CD4-positive, alpha-beta T cell treated with Interleukin-17A for 1 hour (primary cell): ENCODE results near the gene TTLL10.

Experiments used
- DNase-seq: peaks from one replicate; pipeline ENCODE4 v3.0.0-alpha.2; 2020

Gene TTLL10

GRCh38 chr1:1238702-1239178 lies 65.1 kb downstream of the TTLL10 start:
- no peak for DNase-seq

- DNase-seq, result no peak
These were observed 65.5 kb downstream of the TTLL10 start for GRCh38 chr1:1239227-1239613.

- no peak for DNase-seq
These were observed 66.1 kb downstream of the TTLL10 start for GRCh38 chr1:1239614-1240347.

- no peak for DNase-seq
These were observed 66.7 kb downstream of the TTLL10 start for GRCh38 chr1:1240348-1240732.

GRCh38 chr1:1240822-1241587 lies 67.3 kb downstream of the TTLL10 start:
- DNase-seq, result no peak

- no peak for DNase-seq
These were observed 68.0 kb downstream of the TTLL10 start for GRCh38 chr1:1241588-1242219.

- no peak for DNase-seq
These were observed 69.0 kb downstream of the TTLL10 start for GRCh38 chr1:1242461-1243265.

GRCh38 chr1:1243266-1243660 lies 69.6 kb downstream of the TTLL10 start:
- no peak for DNase-seq

GRCh38 chr1:1243807-1244191 lies 70.1 kb downstream of the TTLL10 start:
- DNase-seq, result no peak

- no peak for DNase-seq
These were observed 70.6 kb downstream of the TTLL10 start for GRCh38 chr1:1244192-1244811.

- no peak for DNase-seq
These were observed 71.6 kb downstream of the TTLL10 start for GRCh38 chr1:1245178-1245816.

GRCh38 chr1:1245817-1246576 lies 72.3 kb downstream of the TTLL10 start:
- no peak for DNase-seq

- no peak for DNase-seq
These were observed 73.1 kb downstream of the TTLL10 start, which contains the start of gene C1QTNF12 for GRCh38 chr1:1246577-1247340. Gene C1QTNF12, minus strand, starts transcription at chr1:1246722. Its CDS starts 32 bp downstream, at chr1:1246690.

GRCh38 chr1:1247341-1247913 lies 73.7 kb downstream of the TTLL10 start:
- no peak for DNase-seq
